Subcutaneous abdominal adipose tissue (tissue), 5 donors: ENCODE results near the gene SUN5.

Experiments
- H3K27ac ChIP-seq: one replicate; pipeline ENCODE4 v1.7.0; 2013; ENCODE audit warnings: low read depth, mild to moderate bottlenecking, inconsistent platforms, low read length, moderate library complexity
- H3K27me3 ChIP-seq, 5 donors: one replicate each; pipeline ENCODE4 v1.7.0; 2013; ENCODE audit warnings: low read length in 5 of 5, inconsistent platforms in 1 of 5; ENCODE audit not compliant: control insufficient read depth in 5 of 5, insufficient read depth in 4 of 5
- H3K36me3 ChIP-seq, 5 donors: one replicate each; pipeline ENCODE4 v1.7.0; 2013; ENCODE audit warnings: low read length in 5 of 5; ENCODE audit not compliant: control insufficient read depth in 5 of 5, insufficient read depth in 5 of 5
- H3K4me1 ChIP-seq, 5 donors: one replicate each; pipeline ENCODE4 v1.7.0; 2013; ENCODE audit warnings: low read length in 5 of 5, mild to moderate bottlenecking in 3 of 5, moderate library complexity in 1 of 5; ENCODE audit not compliant: control insufficient read depth in 5 of 5, insufficient read depth in 5 of 5
- H3K4me3 ChIP-seq, 5 donors: one replicate each; pipeline ENCODE4 v1.7.0; 2013; ENCODE audit warnings: low read length in 5 of 5, low read depth in 1 of 5
- H3K9ac ChIP-seq, 5 donors: one replicate each; pipeline ENCODE4 v1.7.0; 2013; ENCODE audit warnings: low read length in 5 of 5, mild to moderate bottlenecking in 4 of 5, moderate library complexity in 3 of 5
- H3K9me3 ChIP-seq, 5 donors: one replicate each; pipeline ENCODE4 v1.7.0; 2013; ENCODE audit warnings: low read length in 5 of 5; ENCODE audit not compliant: control insufficient read depth in 5 of 5
- donor health status: healthy.
- donor health status: healthy.
- donor health status: healthy.
- donor health status: healthy.
- donor health status: healthy.

The SUN5 gene

GRCh38 chr20:33007376-33008335, 3.4 kb upstream of the SUN5 start, which contains the start of gene BPIFB2:
Gene BPIFB2 (plus strand): TSS chr20:33007704. CDS start chr20:33008575, 871 bp downstream.
- Histone ChIP-seq H3K4me1 (peaks cover 2 to 17% (median 13%) of the 10 kb centered on the region in 5 donors), H3K27me3 (no peaks in the 10 kb centered on the region), H3K9ac (no peak within 1 kb of the TSS), H3K9me3 (peaks cover 0 to 11% (median 5%) of the 10 kb centered on the region in 5 donors), H3K4me3 (no peak within 1 kb of the TSS), H3K36me3 (no peaks in the 10 kb centered on the region), H3K27ac (no peak within 1 kb of the TSS)

GRCh38 chr20:33006776-33007375, 2.6 kb upstream of the SUN5 start:
- Histone ChIP-seq H3K27ac (no peak overlapping the region), H3K9ac (no peak overlapping the region), H3K36me3 (no peaks in the 10 kb centered on the region), H3K9me3 (peaks cover 0 to 11% (median 5%) of the 10 kb centered on the region in 5 donors), H3K4me3 (no peak overlapping the region), H3K27me3 (no peaks in the 10 kb centered on the region), H3K4me1 (peaks cover 2 to 17% (median 13%) of the 10 kb centered on the region in 5 donors)

- Histone ChIP-seq H3K9ac (no peak overlapping the region), H3K9me3 (peaks cover 0 to 11% (median 5%) of the 10 kb centered on the region in 5 donors), H3K4me1 (peaks cover 2 to 17% (median 13%) of the 10 kb centered on the region in 5 donors), H3K36me3 (no peaks in the 10 kb centered on the region), H3K4me3 (no peak overlapping the region), H3K27ac (no peak overlapping the region), H3K27me3 (no peaks in the 10 kb centered on the region)
Observed at GRCh38 chr20:33005908-33006775, 1.9 kb upstream of the SUN5 start.

- Histone ChIP-seq H3K9ac (no peak overlapping the region), H3K9me3 (peaks cover 0 to 11% (median 5%) of the 10 kb centered on the region in 5 donors), H3K27me3 (no peaks in the 10 kb centered on the region), H3K4me3 (no peak overlapping the region), H3K27ac (no peak overlapping the region), H3K36me3 (no peaks in the 10 kb centered on the region), H3K4me1 (peaks cover 2 to 18% (median 13%) of the 10 kb centered on the region in 5 donors)
Observed at GRCh38 chr20:33005132-33005566, 916 bp upstream of the SUN5 start.

- H3K27me3 ChIP-seq = no peaks in the 10 kb centered on the region
- H3K27ac ChIP-seq = no peak overlapping the region
- H3K9ac ChIP-seq = no peak overlapping the region
- no peak overlapping the region for H3K4me3 ChIP-seq
- no peaks in the 10 kb centered on the region for H3K36me3 ChIP-seq
- peaks cover 0 to 9% (median 6%) of the 10 kb centered on the region in 5 donors for H3K4me1 ChIP-seq
- H3K9me3 ChIP-seq = peaks cover 0 to 11% (median 5%) of the 10 kb centered on the region in 5 donors
Observed at GRCh38 chr20:33002087-33002808, 2.0 kb downstream of the SUN5 start.

DNA sequence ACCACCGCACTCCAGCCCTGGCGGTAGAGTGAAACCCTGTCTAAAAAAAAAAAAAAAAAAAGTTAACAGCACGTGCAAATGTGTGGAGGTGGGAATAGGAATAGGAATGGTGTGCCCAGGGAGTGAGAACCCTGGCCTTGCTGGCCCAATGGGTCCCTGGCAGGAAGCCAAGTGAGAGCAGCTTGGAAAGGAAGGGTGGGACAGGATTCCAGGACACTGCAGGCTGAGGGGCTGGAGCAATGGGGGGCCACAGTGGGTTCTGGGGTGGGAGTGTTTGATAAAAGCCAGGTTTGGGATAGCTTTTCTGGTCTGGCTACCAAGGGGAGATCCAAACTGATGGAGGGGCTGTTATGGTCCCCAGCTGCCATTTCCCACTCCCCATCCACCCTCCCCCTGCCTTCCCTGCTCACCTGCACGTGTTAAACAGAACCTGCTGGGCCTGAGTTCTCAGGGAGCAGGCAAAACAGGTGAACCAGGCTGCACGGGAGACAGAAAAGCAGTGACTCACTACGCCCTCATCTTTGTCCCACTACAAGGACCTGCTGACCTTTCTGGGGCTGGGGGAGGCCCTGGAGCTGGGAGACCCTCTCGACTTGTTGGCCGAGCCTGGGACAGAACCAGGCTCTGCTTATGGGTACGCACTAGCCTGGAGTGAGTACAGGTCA, 3.3 kb downstream of the SUN5 start:
- Histone ChIP-seq H3K36me3 (no peaks in the 10 kb centered on the region), H3K4me3 (no peak overlapping the region), H3K27ac (no peak overlapping the region), H3K27me3 (no peaks in the 10 kb centered on the region), H3K4me1 (peaks cover 0 to 9% (median 6%) of the 10 kb centered on the region in 5 donors), H3K9me3 (peaks cover 0 to 8% (median 5%) of the 10 kb centered on the region in 5 donors), H3K9ac (no peak overlapping the region)

GRCh38 chr20:32999603-33000250, 4.5 kb downstream of the SUN5 start:
- H3K27ac ChIP-seq = no peak overlapping the region
- H3K4me1 ChIP-seq = peaks cover 0 to 9% (median 6%) of the 10 kb centered on the region in 5 donors
- H3K4me3 ChIP-seq = no peak overlapping the region
- H3K36me3 ChIP-seq = no peaks in the 10 kb centered on the region
- peaks cover 0 to 8% (median 3%) of the 10 kb centered on the region in 5 donors for H3K9me3 ChIP-seq
- H3K27me3 ChIP-seq = no peaks in the 10 kb centered on the region
- no peak overlapping the region for H3K9ac ChIP-seq

DNA sequence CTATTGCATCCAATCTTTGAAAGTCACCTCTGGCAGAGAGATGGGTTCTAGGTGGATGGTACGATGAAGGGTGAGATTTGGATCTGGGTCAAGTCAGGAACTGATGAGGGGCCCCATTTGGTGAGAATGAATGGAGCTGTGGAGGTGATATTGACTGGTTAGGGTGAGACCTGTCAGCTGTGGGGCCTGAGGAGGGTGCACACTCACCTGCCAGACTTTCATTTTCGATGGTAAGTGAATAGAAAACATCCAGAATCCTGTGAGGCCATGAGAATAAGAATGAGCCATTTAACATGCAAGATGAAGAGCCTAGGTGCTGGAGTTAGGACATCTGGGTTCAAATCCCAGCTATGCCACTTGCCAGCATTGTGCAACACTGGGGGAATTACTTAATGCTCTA, 6.8 kb downstream of the SUN5 start:
- Histone ChIP-seq H3K27me3 (no peaks in the 10 kb centered on the region), H3K4me1 (peaks cover 0 to 9% (median 6%) of the 10 kb centered on the region in 5 donors), H3K4me3 (no peak overlapping the region), H3K27ac (no peak overlapping the region), H3K36me3 (no peaks in the 10 kb centered on the region), H3K9me3 (peaks cover 0 to 8% (median 3%) of the 10 kb centered on the region in 5 donors), H3K9ac (no peak overlapping the region)
